OCI-LY1 (cell line): Measurements from ENCODE around the gene CCDC150.

ENCODE experiments used
- EZH2 ChIP-seq: fragments of 200-600 bp; sonication (generic), shearing (Covaris generic); IDR thresholded peaks from 2 replicates; pipeline ENCODE4 v1.8.0; 2017; ENCODE audit warnings: borderline replicate concordance, mixed run types, mild to moderate bottlenecking, antibody characterized with exemption, low read length, moderate library complexity, mixed read lengths
- TF ChIP-seq, protein P1 (sequence below): fragments of 200-600 bp; sonication (generic), shearing (Covaris generic); IDR thresholded peaks from 2 replicates; pipeline ENCODE4 v1.5.1; 2017; ENCODE audit warnings: mild to moderate bottlenecking, antibody characterized with exemption, low read length, moderate library complexity, mixed read lengths

DNA sequence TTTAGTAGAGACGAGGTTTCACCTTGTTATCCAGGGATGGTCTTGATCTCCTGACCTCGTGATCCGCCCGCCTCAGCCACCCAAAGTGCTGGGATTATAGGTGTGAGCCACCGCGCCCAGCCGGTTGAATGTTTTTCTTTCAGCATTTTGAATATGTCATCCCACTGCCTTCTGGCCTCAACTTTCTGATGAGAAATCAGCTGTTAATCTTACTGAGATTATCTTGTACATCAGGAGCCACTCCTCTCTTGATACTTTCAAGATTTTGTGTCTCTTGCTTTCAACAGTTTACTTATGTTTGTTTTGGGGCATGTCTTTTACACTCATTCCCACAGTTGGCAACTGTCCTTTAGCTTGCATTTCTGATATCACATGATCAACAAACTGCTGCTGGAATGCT lies 46.3 kb downstream of the CCDC150 start:
- TF ChIP-seq, protein P1, sequence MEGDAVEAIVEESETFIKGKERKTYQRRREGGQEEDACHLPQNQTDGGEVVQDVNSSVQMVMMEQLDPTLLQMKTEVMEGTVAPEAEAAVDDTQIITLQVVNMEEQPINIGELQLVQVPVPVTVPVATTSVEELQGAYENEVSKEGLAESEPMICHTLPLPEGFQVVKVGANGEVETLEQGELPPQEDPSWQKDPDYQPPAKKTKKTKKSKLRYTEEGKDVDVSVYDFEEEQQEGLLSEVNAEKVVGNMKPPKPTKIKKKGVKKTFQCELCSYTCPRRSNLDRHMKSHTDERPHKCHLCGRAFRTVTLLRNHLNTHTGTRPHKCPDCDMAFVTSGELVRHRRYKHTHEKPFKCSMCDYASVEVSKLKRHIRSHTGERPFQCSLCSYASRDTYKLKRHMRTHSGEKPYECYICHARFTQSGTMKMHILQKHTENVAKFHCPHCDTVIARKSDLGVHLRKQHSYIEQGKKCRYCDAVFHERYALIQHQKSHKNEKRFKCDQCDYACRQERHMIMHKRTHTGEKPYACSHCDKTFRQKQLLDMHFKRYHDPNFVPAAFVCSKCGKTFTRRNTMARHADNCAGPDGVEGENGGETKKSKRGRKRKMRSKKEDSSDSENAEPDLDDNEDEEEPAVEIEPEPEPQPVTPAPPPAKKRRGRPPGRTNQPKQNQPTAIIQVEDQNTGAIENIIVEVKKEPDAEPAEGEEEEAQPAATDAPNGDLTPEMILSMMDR: no peak
- no peak for TF ChIP-seq EZH2
